PFSK-1 (cell line): ENCODE results near the gene VGLL3.

Experiments
- FOXP2 ChIP-seq: optimal IDR thresholded peaks from 2 replicates; pipeline ENCODE3; 2011; ENCODE audit warnings: borderline replicate concordance, control low read depth, inconsistent platforms; ENCODE audit not compliant: insufficient read depth; ENCODE audit errors: extremely low read length, extremely low read depth
- POLR2AphosphoS5 ChIP-seq: IDR thresholded peaks from 2 replicates; pipeline ENCODE4 v1.6.1; 2012; ENCODE audit warnings: low read depth, mild to moderate bottlenecking, control low read depth, low read length, moderate library complexity
- REST ChIP-seq, 2 experiments: IDR thresholded peaks; 2 replicates each; pipeline versions ENCODE4 v1.6.1 to v1.8.0; 2011 to 2012; ENCODE audit warnings: low read depth in 2 of 2, low read length in 2 of 2, control low read depth in 1 of 2, inconsistent platforms in 1 of 2, mild to moderate bottlenecking in 1 of 2, moderate library complexity in 1 of 2; ENCODE audit not compliant: insufficient read depth in 1 of 2
- SIN3A ChIP-seq: IDR thresholded peaks from 2 replicates; pipeline ENCODE4 v1.6.1; 2012; ENCODE audit warnings: mild to moderate bottlenecking, low read length, moderate library complexity, borderline replicate concordance; ENCODE audit not compliant: insufficient read depth
- TAF1 ChIP-seq: IDR thresholded peaks from 2 replicates; pipeline ENCODE4 v1.6.1; 2012; ENCODE audit warnings: low read length, control low read depth, borderline replicate concordance; ENCODE audit not compliant: insufficient read depth

Gene VGLL3

GRCh38 chr3:87001473-87002098 is 10.6 kb upstream of the VGLL3 start:
- TF ChIP-seq TAF1, result no peak
- no peak for TF ChIP-seq FOXP2
- TF ChIP-seq REST (IDR thresholded peaks at IDR 0.05; ENCODE audit: insufficient read depth in 1 of 2, low read depth in 2 of 2, low read length in 2 of 2), result no peak
- no peak for TF ChIP-seq SIN3A
- TF ChIP-seq POLR2AphosphoS5, result no peak

- no peak for TF ChIP-seq TAF1
- TF ChIP-seq REST (IDR thresholded peaks at IDR 0.05; ENCODE audit: insufficient read depth in 1 of 2, low read depth in 2 of 2, low read length in 2 of 2), result no peak
- TF ChIP-seq SIN3A, result no peak
- TF ChIP-seq FOXP2, result no peak
- no peak for TF ChIP-seq POLR2AphosphoS5
Measured at GRCh38 chr3:87000940-87001339, 10.0 kb upstream of the VGLL3 start.

GRCh38 chr3:86998569-86998968 is 7.6 kb upstream of the VGLL3 start:
- TF ChIP-seq SIN3A, result no peak
- TF ChIP-seq POLR2AphosphoS5, result no peak
- no peak for TF ChIP-seq REST (IDR thresholded peaks at IDR 0.05; ENCODE audit: insufficient read depth in 1 of 2, low read depth in 2 of 2, low read length in 2 of 2)
- TF ChIP-seq TAF1, result no peak
- no peak for TF ChIP-seq FOXP2

- TF ChIP-seq FOXP2, result no peak
- TF ChIP-seq TAF1, result no peak
Measured at GRCh38 chr3:86996261-86996955, 5.5 kb upstream of the VGLL3 start.

GRCh38 chr3:86995537-86995936 is 4.6 kb upstream of the VGLL3 start:
- TF ChIP-seq TAF1 (no peak), POLR2AphosphoS5 (no peak), REST (IDR thresholded peaks at IDR 0.05; ENCODE audit: insufficient read depth in 1 of 2, low read depth in 2 of 2, low read length in 2 of 2) (no peak), FOXP2 (no peak), SIN3A (no peak)
